OCI-LY7 (cell line): ENCODE measurements around the gene RMDN2. TPM values are rescaled to one million over a fixed set of nuclear protein-coding genes. Genes with fewer than 3 reads are reported as not detected.

Experiments used
- BruUV-seq: library from RNA; stranded (reverse); fragments of 400-500 nt; replicated peaks from 2 replicates; lab custom pipeline; 2021; lab: Mats Ljungman, UMichigan
- CTCF ChIA-PET: fragments of 300-600 bp; sonication (Branson Sonifier 250); formaldehyde crosslinking; loops from one replicate; lab custom pipeline; 2022; ENCODE audit warnings: antibody characterized with exemption; ENCODE audit not compliant: unreplicated experiment; lab: Charles Lee
- POLR2A ChIA-PET: fragments of 300-600 bp; sonication (Branson Sonifier 250); formaldehyde crosslinking; loops from one replicate; lab custom pipeline; 2022; ENCODE audit warnings: antibody characterized with exemption; lab: Charles Lee
- DNase-seq: peaks from one replicate; pipeline ENCODE4 v3.0.0-alpha.2; 2015; ENCODE audit warnings: low spot score
- H2AFZ ChIP-seq: fragments of 200-600 bp; sonication (generic), shearing (Covaris generic); 2 replicates; pipeline ENCODE4 v1.6.1; 2014; ENCODE audit warnings: mild to moderate bottlenecking, antibody characterized with exemption, low read length, moderate library complexity
- H3K27ac ChIP-seq: fragments of 200-600 bp; sonication (generic); 2 replicates; pipeline ENCODE4 v1.5.1; 2014; ENCODE audit warnings: mixed run types, low read depth, mild to moderate bottlenecking, moderate library complexity, low read length, inconsistent platforms; ENCODE audit not compliant: poor library complexity, severe bottlenecking
- H3K36me3 ChIP-seq: fragments of 200-600 bp; sonication (generic); 2 replicates; pipeline ENCODE4 v1.6.1; 2014; ENCODE audit warnings: mild to moderate bottlenecking, antibody characterized with exemption, low read length, moderate library complexity, mixed read lengths; ENCODE audit not compliant: insufficient read depth
- H3K4me1 ChIP-seq: fragments of 200-600 bp; sonication (generic); 2 replicates; pipeline ENCODE4 v1.5.1; 2014; ENCODE audit warnings: mild to moderate bottlenecking, low read length; ENCODE audit not compliant: insufficient read depth, poor library complexity, severe bottlenecking
- H3K4me2 ChIP-seq: fragments of 200-600 bp; sonication (generic); 2 replicates; pipeline ENCODE4 v1.6.1; 2014; ENCODE audit warnings: mild to moderate bottlenecking, low read length
- H3K4me3 ChIP-seq: fragments of 200-600 bp; sonication (generic); 2 replicates; pipeline ENCODE4 v1.5.1; 2014; ENCODE audit warnings: mild to moderate bottlenecking, low read depth, low read length; ENCODE audit not compliant: poor library complexity, severe bottlenecking
- H3K79me2 ChIP-seq: fragments of 200-600 bp; sonication (generic); 2 replicates; pipeline ENCODE4 v1.6.1; 2016; ENCODE audit warnings: low read depth, mild to moderate bottlenecking, low read length, moderate library complexity, mixed read lengths; ENCODE audit not compliant: insufficient read depth
- H3K9me2 ChIP-seq: fragments of 200-600 bp; sonication (generic); 2 replicates; pipeline ENCODE4 v1.6.1; 2016; ENCODE audit warnings: mild to moderate bottlenecking, low read length, mixed read lengths; ENCODE audit not compliant: insufficient read depth
- H3K9me3 ChIP-seq: fragments of 200-600 bp; sonication (generic); 2 replicates; pipeline ENCODE4 v1.6.1; 2014; ENCODE audit warnings: mild to moderate bottlenecking, mixed run types, low read length, mixed read lengths
- H4K20me1 ChIP-seq: fragments of 200-600 bp; sonication (generic); 2 replicates; pipeline ENCODE4 v1.6.1; 2014; ENCODE audit warnings: mild to moderate bottlenecking, antibody characterized with exemption, low read length, moderate library complexity, mixed read lengths; ENCODE audit not compliant: insufficient read depth
- CTCF ChIP-seq: fragments of 200-600 bp; sonication (generic); conservative IDR thresholded peaks from 2 replicates; pipeline ENCODE4 v1.5.1; 2014; ENCODE audit warnings: mild to moderate bottlenecking, antibody characterized with exemption, low read length, moderate library complexity, mixed read lengths
- EZH2phosphoT487 ChIP-seq: fragments of 200-600 bp; sonication (generic); IDR thresholded peaks from 2 replicates; pipeline ENCODE4 v1.6.1; 2018; ENCODE audit warnings: low read depth, borderline replicate concordance, mild to moderate bottlenecking, mixed run types, antibody characterized with exemption, low read length, moderate library complexity, mixed read lengths
- intact Hi-C: fragments of 100-400 bp; cut with micrococcal nuclease; formaldehyde crosslinking; loops from one replicate; pipeline ENCODE4 v1.10.0; 2022; ENCODE audit not compliant: unreplicated experiment
- total RNA-seq, 2 experiments: library from RNA; depleted of rRNA in 1 of 2; stranded (reverse); fragments of >200 nt in 1 of 2; shearing (Covaris generic) in 1 of 2; gene quantifications; 2 replicates each; pipeline ENCODE4 v1.2.3, GENCODE V29; 2014 to 2022

Gene RMDN2
- total RNA-seq, 2 experiments from 2014 or later, result 0.50 to 3.1 TPM

- Histone ChIP-seq H3K4me2 (no peak overlapping the region), H3K4me1 (no peaks in the 10 kb centered on the region), H4K20me1 (no peaks in the 10 kb centered on the region), H3K79me2 (no peaks in the 10 kb centered on the region), H3K9me3 (no peaks in the 10 kb centered on the region), H3K36me3 (no peaks in the 10 kb centered on the region), H2AFZ (no peak overlapping the region), H3K4me3 (no peak overlapping the region), H3K9me2 (no peaks in the 10 kb centered on the region), H3K27ac (no peak overlapping the region)
- no TSS peak for BruUV-seq
- no peak for TF ChIP-seq EZH2phosphoT487
- ChIA-PET POLR2A (no interaction called here), CTCF (no interaction called here)
- intact Hi-C loops, result loop anchor here (10.0 kb wide), 1 partner anchor 521 kb away; no protein-coding TSS in a partner anchor
- DNase-seq, result no peak
Measured at GRCh38 chr2:37984176-37984575, 59.1 kb downstream of the RMDN2 start.

DNA sequence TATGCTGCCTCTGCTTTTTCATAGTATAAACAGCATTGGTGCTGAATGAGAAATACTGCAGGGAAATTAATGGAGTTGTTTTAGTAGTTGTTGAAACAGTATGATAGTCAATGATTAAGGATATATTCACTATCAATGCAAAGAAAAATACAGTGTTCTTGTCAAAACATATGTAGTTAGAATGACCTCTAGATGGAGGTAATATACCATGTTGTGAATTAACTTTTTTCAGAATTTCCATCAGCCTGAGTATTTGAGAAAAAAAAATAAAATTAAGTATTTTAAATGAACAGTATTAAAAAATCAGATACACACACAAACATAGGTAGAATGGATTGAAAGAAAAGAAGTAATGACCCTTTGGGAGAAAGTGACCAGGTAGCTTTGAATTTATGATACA, 59.5 kb downstream of the RMDN2 start:
- CTCF ChIA-PET, result no interaction called here
- peak; percentile 26; the same call in 1 of the 2 replicates for TF ChIP-seq CTCF
- no peak for TF ChIP-seq EZH2phosphoT487
- no peaks in the 10 kb centered on the region for H3K9me3 ChIP-seq
- no peak overlapping the region for H2AFZ ChIP-seq
- POLR2A ChIA-PET, result no interaction called here
- no peak overlapping the region for H3K27ac ChIP-seq
- no TSS peak for BruUV-seq
- no peak overlapping the region for H3K4me3 ChIP-seq
- H3K4me2 ChIP-seq, result no peak overlapping the region
- no peaks in the 10 kb centered on the region for H3K9me2 ChIP-seq
- no peak for DNase-seq
- intact Hi-C loops, result loop anchor here (10.0 kb wide), 1 partner anchor 520 kb away; no protein-coding TSS in a partner anchor
- H3K36me3 ChIP-seq, result no peaks in the 10 kb centered on the region
- no peaks in the 10 kb centered on the region for H4K20me1 ChIP-seq
- H3K79me2 ChIP-seq, result no peaks in the 10 kb centered on the region
- H3K4me1 ChIP-seq, result no peaks in the 10 kb centered on the region

DNA sequence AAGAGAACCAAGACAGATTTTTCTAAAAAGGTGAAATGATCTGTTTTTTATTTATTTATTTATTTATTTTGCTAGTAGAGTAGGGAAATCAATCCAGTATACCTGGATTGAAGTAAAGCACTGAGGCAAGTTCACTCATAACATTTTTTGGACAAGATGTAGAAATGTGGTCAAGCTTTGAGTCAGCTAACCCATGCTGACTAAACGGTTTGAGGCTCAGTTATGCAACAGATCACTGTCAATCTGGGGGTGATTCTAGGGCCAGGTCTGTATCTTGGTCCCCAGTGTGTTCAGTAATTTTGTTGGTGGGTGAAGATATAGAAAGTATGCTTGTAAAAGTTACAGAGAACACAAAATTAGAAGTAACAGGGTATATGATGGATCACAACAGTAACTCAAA, 60.2 kb downstream of the RMDN2 start:
- Histone ChIP-seq H3K4me3 (no peak overlapping the region), H3K9me2 (no peaks in the 10 kb centered on the region), H3K9me3 (no peaks in the 10 kb centered on the region), H2AFZ (no peak overlapping the region), H4K20me1 (no peaks in the 10 kb centered on the region), H3K27ac (no peak overlapping the region), H3K36me3 (no peaks in the 10 kb centered on the region), H3K4me1 (no peaks in the 10 kb centered on the region), H3K79me2 (no peaks in the 10 kb centered on the region), H3K4me2 (no peak overlapping the region)
- TF ChIP-seq CTCF, result no peak
- no peak for TF ChIP-seq EZH2phosphoT487
- no TSS peak for BruUV-seq
- intact Hi-C loops, result loop anchor here (10.0 kb wide), 1 partner anchor 519 kb away; no protein-coding TSS in a partner anchor
- POLR2A ChIA-PET, result no interaction called here
- no peak for DNase-seq
- CTCF ChIA-PET, result no interaction called here
